ENCODE results near the gene HPCAL1. TPM values are rescaled to one million over a fixed set of nuclear protein-coding genes. Genes with fewer than 3 reads are reported as not detected.
A peak's percentile ranks its signal among the peaks of the same experiment; 100 is the strongest.

Gene HPCAL1
- total and polyA plus RNA-seq, 8 donors: 14.0 to 571 (median 85.4) TPM

GRCh38 chr2:10342245-10342951, 39.7 kb downstream of the HPCAL1 start:
- Histone ChIP-seq H3K4me1 (peaks cover 23 to 77% (median 39%) of the 10 kb centered on the region in 4 donors), H3K27me3 (no peaks in the 10 kb centered on the region), H3K27ac (no peak overlapping the region), H3K9me3 (no peaks in the 10 kb centered on the region), H3K36me3 (peaks cover 0 to 7% (median 0%) of the 10 kb centered on the region in 4 donors), H3K4me3 (no peak overlapping the region)
- TF ChIP-seq POLR2AphosphoS5 (IDR thresholded peaks at IDR 0.05) (no peak), EP300 (IDR thresholded peaks at IDR 0.05) (no peak), CTCF (IDR thresholded peaks at IDR 0.05) (no peak), POLR2A (IDR thresholded peaks at IDR 0.05) (no peak)
- no peak for DNase-seq
- intact Hi-C loops (cut with DNase I; ENCODE audit: low total_unique reads): no loop called here
- 55 to 77% (median 71%) methylated on average over 18 of the region's 18 CpGs for whole genome bisulfite sequencing, 5 donors

GRCh38 chr2:10343191-10343590, 40.5 kb downstream of the HPCAL1 start:
- WGBS, 5 donors: 65 to 93% (median 85%) methylated on average over 3 of the region's 3 CpGs
- H3K36me3 ChIP-seq: peaks cover 0 to 7% (median 0%) of the 10 kb centered on the region in 4 donors
- no peak for TF ChIP-seq EP300 (IDR thresholded peaks at IDR 0.05)
- no peak for TF ChIP-seq CTCF (IDR thresholded peaks at IDR 0.05)
- no peak for TF ChIP-seq POLR2AphosphoS5 (IDR thresholded peaks at IDR 0.05)
- TF ChIP-seq POLR2A (IDR thresholded peaks at IDR 0.05): no peak
- DNase-seq: no peak
- H3K27me3 ChIP-seq: no peaks in the 10 kb centered on the region
- intact Hi-C loops (cut with DNase I; ENCODE audit: low total_unique reads): no loop called here
- no peak overlapping the region for H3K27ac ChIP-seq
- no peaks in the 10 kb centered on the region for H3K9me3 ChIP-seq
- H3K4me1 ChIP-seq: peaks cover 31 to 85% (median 44%) of the 10 kb centered on the region in 4 donors
- H3K4me3 ChIP-seq: no peak overlapping the region

GRCh38 chr2:10343658-10344057, 41.0 kb downstream of the HPCAL1 start:
- TF ChIP-seq POLR2AphosphoS5 (IDR thresholded peaks at IDR 0.05): no peak
- no peak for TF ChIP-seq EP300 (IDR thresholded peaks at IDR 0.05)
- WGBS, 5 donors: 91 to 97% (median 94%) methylated on average over 8 of the region's 8 CpGs
- Histone ChIP-seq H3K36me3 (peaks cover 0 to 5% (median 0%) of the 10 kb centered on the region in 4 donors), H3K4me3 (no peak overlapping the region), H3K4me1 (peaks cover 35 to 89% (median 47%) of the 10 kb centered on the region in 4 donors), H3K9me3 (no peaks in the 10 kb centered on the region), H3K27me3 (no peaks in the 10 kb centered on the region), H3K27ac (no peak overlapping the region)
- DNase-seq: no peak
- intact Hi-C loops (cut with DNase I; ENCODE audit: low total_unique reads): no loop called here

- no peaks in the 10 kb centered on the region for H3K36me3 ChIP-seq
- no peaks in the 10 kb centered on the region for H3K9me3 ChIP-seq
- peaks cover 35 to 94% (median 53%) of the 10 kb centered on the region in 4 donors for H3K4me1 ChIP-seq
- H3K4me3 ChIP-seq: no peak overlapping the region
- no peaks in the 10 kb centered on the region for H3K27me3 ChIP-seq
- H3K27ac ChIP-seq: peak overlapping the region in 1 of 5 donors; percentile 4
- intact Hi-C loops (cut with DNase I; ENCODE audit: low total_unique reads): no loop called here
- DNase-seq: no peak
- WGBS, 5 donors: 71 to 78% (median 75%) methylated on average over 16 to 19 of the region's 19 CpGs
- TF ChIP-seq POLR2AphosphoS5 (IDR thresholded peaks at IDR 0.05) (no peak), CTCF (IDR thresholded peaks at IDR 0.05) (no peak), EP300 (IDR thresholded peaks at IDR 0.05) (no peak), POLR2A (IDR thresholded peaks at IDR 0.05) (no peak)
Measured at GRCh38 chr2:10344105-10345066, 41.7 kb downstream of the HPCAL1 start.
